SK-N-MC (cell line): ENCODE measurements around the gene FHIT.

ENCODE experiments used
- EZH2 ChIP-seq: fragments of 200-600 bp; sonication (generic); IDR thresholded peaks from one replicate; pipeline ENCODE4 v1.6.1; 2017; ENCODE audit warnings: antibody characterized with exemption
- FOXP2 ChIP-seq: optimal IDR thresholded peaks from 2 replicates; pipeline ENCODE3; 2011; ENCODE audit warnings: mild to moderate bottlenecking, moderate library complexity; ENCODE audit not compliant: insufficient read depth; ENCODE audit errors: extremely low read length, control extremely low read depth
- POLR2AphosphoS5 ChIP-seq: IDR thresholded peaks from 2 replicates; pipeline ENCODE4 v1.6.1; 2012; ENCODE audit warnings: mild to moderate bottlenecking, low read depth, low read length, borderline replicate concordance

- TF ChIP-seq POLR2AphosphoS5: no peak
- no peak for TF ChIP-seq EZH2
- no peak for TF ChIP-seq FOXP2
These were observed 1310.5 kb downstream of the FHIT start for GRCh38 chr3:59940718-59941117.
